ENCODE results near the gene FBXO3. TPM values are rescaled to one million over a fixed set of nuclear protein-coding genes. Genes with fewer than 3 reads are reported as not detected.

Gene FBXO3
- total RNA-seq, 1 experiment from 2014 or later = 27.2 TPM

DNA sequence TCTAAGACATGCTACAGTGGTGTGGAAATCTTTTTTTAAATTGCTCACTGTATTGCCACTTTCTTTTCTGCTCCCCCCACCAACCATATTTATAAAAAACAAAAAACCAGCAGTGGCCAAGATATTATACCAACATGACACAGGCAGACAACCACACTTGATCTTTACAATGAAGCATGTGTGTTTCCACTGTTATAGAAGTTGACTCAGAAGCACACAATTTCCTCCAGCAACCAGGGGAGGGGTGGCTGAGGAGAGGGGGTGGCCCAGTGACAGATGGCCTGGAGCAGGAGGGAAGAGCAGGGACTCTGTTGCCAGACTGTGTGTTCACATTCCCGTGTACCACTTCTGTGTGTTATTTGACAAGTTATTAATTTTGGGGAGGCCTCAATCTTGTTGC, 52.9 kb downstream of the FBXO3 start:
- POLR2A ChIA-PET = no interaction called here
- TF ChIP-seq, protein P1, sequence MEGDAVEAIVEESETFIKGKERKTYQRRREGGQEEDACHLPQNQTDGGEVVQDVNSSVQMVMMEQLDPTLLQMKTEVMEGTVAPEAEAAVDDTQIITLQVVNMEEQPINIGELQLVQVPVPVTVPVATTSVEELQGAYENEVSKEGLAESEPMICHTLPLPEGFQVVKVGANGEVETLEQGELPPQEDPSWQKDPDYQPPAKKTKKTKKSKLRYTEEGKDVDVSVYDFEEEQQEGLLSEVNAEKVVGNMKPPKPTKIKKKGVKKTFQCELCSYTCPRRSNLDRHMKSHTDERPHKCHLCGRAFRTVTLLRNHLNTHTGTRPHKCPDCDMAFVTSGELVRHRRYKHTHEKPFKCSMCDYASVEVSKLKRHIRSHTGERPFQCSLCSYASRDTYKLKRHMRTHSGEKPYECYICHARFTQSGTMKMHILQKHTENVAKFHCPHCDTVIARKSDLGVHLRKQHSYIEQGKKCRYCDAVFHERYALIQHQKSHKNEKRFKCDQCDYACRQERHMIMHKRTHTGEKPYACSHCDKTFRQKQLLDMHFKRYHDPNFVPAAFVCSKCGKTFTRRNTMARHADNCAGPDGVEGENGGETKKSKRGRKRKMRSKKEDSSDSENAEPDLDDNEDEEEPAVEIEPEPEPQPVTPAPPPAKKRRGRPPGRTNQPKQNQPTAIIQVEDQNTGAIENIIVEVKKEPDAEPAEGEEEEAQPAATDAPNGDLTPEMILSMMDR (IDR thresholded peaks at IDR 0.05 in 2 of 3, conservative IDR thresholded peaks at IDR 0.05 in 1 of 3; ENCODE audit: borderline replicate concordance in 1 of 3, insufficient read depth in 1 of 3, low read depth in 2 of 3, low read length in 2 of 3) = no peak
- no peak for TF ChIP-seq TCF7L2 (IDR thresholded peaks at IDR 0.05; ENCODE audit: borderline replicate concordance, extremely low read depth, insufficient read depth, insufficient read length)
- no peak for TF ChIP-seq ELF1 (IDR thresholded peaks at IDR 0.05; ENCODE audit: borderline replicate concordance, low read depth)
- no peak for TF ChIP-seq FOSL1 (IDR thresholded peaks at IDR 0.05; ENCODE audit: low read depth)
- no peak for TF ChIP-seq YY1 (IDR thresholded peaks at IDR 0.05; ENCODE audit: extremely low read depth, insufficient replicate concordance, low read depth, low read length)
- TF ChIP-seq EZH2 (IDR thresholded peaks at IDR 0.05) = no peak
- TF ChIP-seq ZFX (IDR thresholded peaks at IDR 0.05) = no peak
- TF ChIP-seq SP1 (IDR thresholded peaks at IDR 0.05; ENCODE audit: low read depth) = no peak
- TF ChIP-seq CEBPB (IDR thresholded peaks at IDR 0.05; ENCODE audit: low read depth) = no peak
- RAD21 ChIA-PET (ENCODE audit: low non-redundant PET in 1 of 2, low total read pairs in 2 of 2, uncharacterized antibody in 2 of 2, unreplicated experiment in 2 of 2) = no interaction called here
- peaks cover 5% of the 10 kb centered on the region; the same call in 1 of the 2 replicates for H4K20me1 ChIP-seq (ENCODE audit: insufficient read depth)
- intact Hi-C loops (cut with micrococcal nuclease) = no loop called here
- H3K4me3 ChIP-seq (replicated peaks in 1 of 2; ENCODE audit: low read depth in 1 of 2, low read length in 2 of 2) = no peak overlapping the region
- H3K9me2 ChIP-seq (ENCODE audit: insufficient read depth) = no peaks in the 10 kb centered on the region
- BruUV-seq (replicated peaks) = TSS peak; percentile 1
- peaks cover 82% of the 10 kb centered on the region for H3K79me2 ChIP-seq (ENCODE audit: insufficient read depth, low read length)
- no peaks in the 10 kb centered on the region for H3K9me3 ChIP-seq (ENCODE audit: control insufficient read depth in 1 of 2, insufficient read depth in 1 of 2, low read depth in 1 of 2, low read length in 2 of 2)
- DNase-seq (ENCODE audit: low read depth, low spot score) = no peak
- no peak overlapping the region for H3K4me2 ChIP-seq (ENCODE audit: low read length)
- CTCF ChIA-PET = interaction anchor here (1.3 kb wide), 1 partner anchor 21 kb away, joined by 5 read pairs; no protein-coding TSS in a partner anchor
- H3K36me3 ChIP-seq (ENCODE audit: control insufficient read depth in 1 of 2, insufficient read depth in 2 of 2, low read length in 2 of 2) = peaks cover 7 to 17% of the 10 kb centered on the region in 2 experiments; a peak in 3 of 4 replicates
- no peak for ATAC-seq
- no peak overlapping the region for H3K9ac ChIP-seq (ENCODE audit: low read length)
- H3K27me3 ChIP-seq (ENCODE audit: insufficient read depth, low read length) = no peaks in the 10 kb centered on the region
- no peak overlapping the region for H3K27ac ChIP-seq (ENCODE audit: low read depth, low read length)
- peaks cover 30 to 46% of the 10 kb centered on the region in 2 experiments for H3K4me1 ChIP-seq (ENCODE audit: control insufficient read depth in 1 of 2, insufficient read depth in 2 of 2, low read length in 2 of 2)
- no peak overlapping the region for H2AFZ ChIP-seq (ENCODE audit: low read depth, low read length, poor library complexity, severe bottlenecking)
